ENCODE results near the gene PTPN23.

- TF ChIP-seq POLR2A (IDR thresholded peaks at IDR 0.05), result no peak
- TF ChIP-seq, protein P1, sequence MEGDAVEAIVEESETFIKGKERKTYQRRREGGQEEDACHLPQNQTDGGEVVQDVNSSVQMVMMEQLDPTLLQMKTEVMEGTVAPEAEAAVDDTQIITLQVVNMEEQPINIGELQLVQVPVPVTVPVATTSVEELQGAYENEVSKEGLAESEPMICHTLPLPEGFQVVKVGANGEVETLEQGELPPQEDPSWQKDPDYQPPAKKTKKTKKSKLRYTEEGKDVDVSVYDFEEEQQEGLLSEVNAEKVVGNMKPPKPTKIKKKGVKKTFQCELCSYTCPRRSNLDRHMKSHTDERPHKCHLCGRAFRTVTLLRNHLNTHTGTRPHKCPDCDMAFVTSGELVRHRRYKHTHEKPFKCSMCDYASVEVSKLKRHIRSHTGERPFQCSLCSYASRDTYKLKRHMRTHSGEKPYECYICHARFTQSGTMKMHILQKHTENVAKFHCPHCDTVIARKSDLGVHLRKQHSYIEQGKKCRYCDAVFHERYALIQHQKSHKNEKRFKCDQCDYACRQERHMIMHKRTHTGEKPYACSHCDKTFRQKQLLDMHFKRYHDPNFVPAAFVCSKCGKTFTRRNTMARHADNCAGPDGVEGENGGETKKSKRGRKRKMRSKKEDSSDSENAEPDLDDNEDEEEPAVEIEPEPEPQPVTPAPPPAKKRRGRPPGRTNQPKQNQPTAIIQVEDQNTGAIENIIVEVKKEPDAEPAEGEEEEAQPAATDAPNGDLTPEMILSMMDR (IDR thresholded peaks at IDR 0.05), result no peak
Observed at GRCh38 chr3:47385007-47385406, 4.2 kb downstream of the PTPN23 start.

Measured in testis (tissue), 2 donors.